Stimulated activated CD4-positive, alpha-beta T cell treated with anti-CD3 and anti-CD28 coated beads, Interleukin-12 subunit alpha, Interleukin-12 subunit beta, amount 100 ng/mL, for 48 hours (primary cell): Measurements from ENCODE around the gene PAGR1.
A peak's percentile ranks its signal among the peaks of the same experiment; 100 is the strongest.
"Not testable (repeated sequence)": the region's sequence is repeated elsewhere in the genome, so short reads cannot be mapped to it uniquely, and the experiment has no call there.

Experiments used
- DNase-seq, 3 donors: peaks; one replicate each; pipeline ENCODE4 v3.0.0-alpha.2; 2020; ENCODE audit warnings: low read depth in 2 of 3, low spot score in 1 of 3

PAGR1 gene

GRCh38 chr16:29791845-29792807 lies 23.8 kb upstream of the PAGR1 start:
- no peak for DNase-seq

GRCh38 chr16:29793153-29793552 lies 22.8 kb upstream of the PAGR1 start:
- not testable (repeated sequence) for DNase-seq

GRCh38 chr16:29794231-29794710 lies 21.7 kb upstream of the PAGR1 start:
- no peak for DNase-seq

- DNase-seq, result no peak
Observed at GRCh38 chr16:29802416-29802935, 13.5 kb upstream of the PAGR1 start.

GRCh38 chr16:29804020-29804419 lies 11.9 kb upstream of the PAGR1 start:
- DNase-seq, result no peak

GRCh38 chr16:29804455-29805231 lies 11.3 kb upstream of the PAGR1 start:
- DNase-seq, result no peak

GRCh38 chr16:29805232-29806098 lies 10.5 kb upstream of the PAGR1 start:
- peak; percentile 93 to 95 (median 95) for DNase-seq

- no peak for DNase-seq
Observed at GRCh38 chr16:29806099-29806579, 9.8 kb upstream of the PAGR1 start, which contains the start of gene MAZ. MAZ (plus strand) TSS chr16:29806529; CDS start chr16:29806702, 173 bp downstream.

GRCh38 chr16:29806641-29807425 lies 9.1 kb upstream of the PAGR1 start:
- peak in 1 of 3 donors; percentile 58 for DNase-seq

GRCh38 chr16:29807426-29808218 lies 8.3 kb upstream of the PAGR1 start:
- DNase-seq, result peak; percentile 80 to 88 (median 85)

- no peak for DNase-seq
Observed at GRCh38 chr16:29808219-29808900, 7.6 kb upstream of the PAGR1 start.

- DNase-seq, result no peak
Observed at GRCh38 chr16:29809031-29809747, 6.8 kb upstream of the PAGR1 start.

GRCh38 chr16:29809850-29810698 lies 5.9 kb upstream of the PAGR1 start:
- DNase-seq, result no peak

GRCh38 chr16:29810699-29811169 lies 5.2 kb upstream of the PAGR1 start:
- DNase-seq, result no peak

- DNase-seq, result peak in 2 of 3 donors; percentile 70 to 82
Observed at GRCh38 chr16:29811170-29811895, 4.6 kb upstream of the PAGR1 start.
